HepG2 (cell line): ENCODE measurements around the gene MRPL34. TPM values are rescaled to one million over a fixed set of nuclear protein-coding genes. Genes with fewer than 3 reads are reported as not detected.

Source experiments
- BCL6 ChIP-seq: IDR thresholded peaks from 2 replicates; pipeline ENCODE4 v1.6.1; 2016; ENCODE audit warnings: missing genetic modification reagents, missing compliant biosample characterization
- CENPT ChIP-seq: sonication (generic); formaldehyde crosslinking; IDR thresholded peaks from 2 replicates; pipeline ENCODE4 v1.8.0; 2022; ENCODE audit warnings: low read depth, mild to moderate bottlenecking, moderate library complexity, missing genetic modification reagents
- DMTF1 ChIP-seq: sonication (generic); formaldehyde crosslinking; IDR thresholded peaks from 2 replicates; pipeline ENCODE4 v1.4.0; 2020; ENCODE audit warnings: mild to moderate bottlenecking, missing genetic modification reagents
- DPF2 ChIP-seq: sonication (generic); formaldehyde crosslinking; IDR thresholded peaks from 2 replicates; pipeline ENCODE4 v1.4.0; 2020; ENCODE audit warnings: mild to moderate bottlenecking, low read depth, missing genetic modification reagents, borderline replicate concordance
- IKZF1 ChIP-seq: fragments of 450-650 bp; IDR thresholded peaks from 2 replicates; pipeline ENCODE4 v1.7.1; 2016
- MAF1 ChIP-seq: sonication (generic); formaldehyde crosslinking; IDR thresholded peaks from 2 replicates; pipeline ENCODE4 v1.5.0; 2020; ENCODE audit warnings: missing genetic modification reagents, borderline replicate concordance
- MTF1 ChIP-seq: sonication (generic); formaldehyde crosslinking; IDR thresholded peaks from 2 replicates; pipeline ENCODE4 v1.5.0; 2020; ENCODE audit warnings: missing genetic modification reagents
- NFE2 ChIP-seq: sonication (generic); formaldehyde crosslinking; IDR thresholded peaks from 2 replicates; pipeline ENCODE4 v1.4.0; 2020; ENCODE audit warnings: missing genetic modification reagents
- NR2F6 ChIP-seq, 2 experiments: IDR thresholded peaks; 2 replicates each; pipeline ENCODE4 v1.6.1; 2016; ENCODE audit warnings: antibody characterized with exemption in 1 of 2, mild to moderate bottlenecking in 1 of 2
- POLR2G ChIP-seq: fragments of 200-400 bp; formaldehyde crosslinking; IDR thresholded peaks from 2 replicates; pipeline ENCODE4 v1.6.1; 2018; ENCODE audit warnings: mild to moderate bottlenecking, low read depth, low read length, moderate library complexity
- RXRA ChIP-seq: sonication (generic); formaldehyde crosslinking; IDR thresholded peaks from 2 replicates; pipeline ENCODE4 v1.5.1; 2020; ENCODE audit warnings: missing genetic modification reagents
- SPEN ChIP-seq: sonication (generic); formaldehyde crosslinking; IDR thresholded peaks from 2 replicates; pipeline ENCODE4 v1.5.1; 2020; ENCODE audit warnings: low read depth, mild to moderate bottlenecking, missing genetic modification reagents
- WIZ ChIP-seq: sonication (generic); formaldehyde crosslinking; IDR thresholded peaks from 2 replicates; pipeline ENCODE4 v1.5.1; 2020; ENCODE audit warnings: mild to moderate bottlenecking, missing genetic modification reagents
- XRCC5 ChIP-seq: fragments of 200-400 bp; formaldehyde crosslinking; optimal IDR thresholded peaks from 2 replicates; pipeline ENCODE3; 2017; ENCODE audit warnings: mild to moderate bottlenecking, low read length
- ZFP36L1 ChIP-seq: sonication (generic); formaldehyde crosslinking; IDR thresholded peaks from 2 replicates; pipeline ENCODE4 v1.8.0; 2022; ENCODE audit warnings: mild to moderate bottlenecking, missing genetic modification reagents, moderate library complexity
- ZNF530 ChIP-seq: sonication (generic); formaldehyde crosslinking; IDR thresholded peaks from 2 replicates; pipeline ENCODE4 v1.5.0; 2020; ENCODE audit warnings: low read depth, mild to moderate bottlenecking, missing genetic modification reagents
- ZNF557 ChIP-seq: sonication (generic); formaldehyde crosslinking; IDR thresholded peaks from 2 replicates; pipeline ENCODE4 v1.4.0; 2020; ENCODE audit warnings: missing genetic modification reagents
- ZNF75D ChIP-seq: sonication (generic); formaldehyde crosslinking; IDR thresholded peaks from 2 replicates; pipeline ENCODE4 v1.8.1; 2023; ENCODE audit warnings: missing genetic modification reagents, mild to moderate bottlenecking, borderline replicate concordance
- ZNF839 ChIP-seq: sonication (generic); formaldehyde crosslinking; IDR thresholded peaks from 2 replicates; pipeline ENCODE4 v1.4.0; 2020; ENCODE audit warnings: missing genetic modification reagents, mild to moderate bottlenecking, borderline replicate concordance
- polyA plus RNA-seq, 8 experiments: library from polyadenylated mRNA; depleted of rRNA in 3 of 8; stranded (reverse) in 7 of 8; unstranded in 1 of 8; fragments of >200 nt; fragmentation: Illumina TruSeq in 4 of 8; extraction: Trizol in 4 of 8; gene quantifications; 2 replicates each; pipeline versions ENCODE4 v1.2.1 to v1.2.3, GENCODE V29; 2011 to 2016; ENCODE audit warnings: low read depth in 4 of 8, missing spikeins in 1 of 8, mixed read lengths in 1 of 8; ENCODE audit not compliant: insufficient read depth in 1 of 8
- total RNA-seq, 5 experiments: library from RNA; depleted of rRNA; stranded (reverse); fragments of >200 nt; fragmentation: Illumina TruSeq; extraction: Trizol; gene quantifications; 2 replicates each; pipeline ENCODE4 v1.2.3, GENCODE V29; 2016; ENCODE audit warnings: low read depth in 1 of 5
- TF ChIP-seq, protein P1 (sequence below): IDR thresholded peaks from 2 replicates; pipeline ENCODE4 v1.6.1; 2012; ENCODE audit warnings: low read length, improper control_type of control experiment
- TF ChIP-seq, protein P2 (sequence below): sonication (generic); formaldehyde crosslinking; IDR thresholded peaks from 2 replicates; pipeline ENCODE4 v1.5.0; 2020; ENCODE audit warnings: missing genetic modification reagents
- TF ChIP-seq, protein P3 (sequence below): sonication (generic); formaldehyde crosslinking; IDR thresholded peaks from 2 replicates; pipeline ENCODE4 v1.5.0; 2020; ENCODE audit warnings: missing genetic modification reagents, mild to moderate bottlenecking, borderline replicate concordance

Gene MRPL34
- total and polyA plus RNA-seq, 2 of the 13 experiments (the other 11 are each of a cell fraction or from before 2014, with no cell fraction given) = 74.0 to 77.3 TPM

DNA sequence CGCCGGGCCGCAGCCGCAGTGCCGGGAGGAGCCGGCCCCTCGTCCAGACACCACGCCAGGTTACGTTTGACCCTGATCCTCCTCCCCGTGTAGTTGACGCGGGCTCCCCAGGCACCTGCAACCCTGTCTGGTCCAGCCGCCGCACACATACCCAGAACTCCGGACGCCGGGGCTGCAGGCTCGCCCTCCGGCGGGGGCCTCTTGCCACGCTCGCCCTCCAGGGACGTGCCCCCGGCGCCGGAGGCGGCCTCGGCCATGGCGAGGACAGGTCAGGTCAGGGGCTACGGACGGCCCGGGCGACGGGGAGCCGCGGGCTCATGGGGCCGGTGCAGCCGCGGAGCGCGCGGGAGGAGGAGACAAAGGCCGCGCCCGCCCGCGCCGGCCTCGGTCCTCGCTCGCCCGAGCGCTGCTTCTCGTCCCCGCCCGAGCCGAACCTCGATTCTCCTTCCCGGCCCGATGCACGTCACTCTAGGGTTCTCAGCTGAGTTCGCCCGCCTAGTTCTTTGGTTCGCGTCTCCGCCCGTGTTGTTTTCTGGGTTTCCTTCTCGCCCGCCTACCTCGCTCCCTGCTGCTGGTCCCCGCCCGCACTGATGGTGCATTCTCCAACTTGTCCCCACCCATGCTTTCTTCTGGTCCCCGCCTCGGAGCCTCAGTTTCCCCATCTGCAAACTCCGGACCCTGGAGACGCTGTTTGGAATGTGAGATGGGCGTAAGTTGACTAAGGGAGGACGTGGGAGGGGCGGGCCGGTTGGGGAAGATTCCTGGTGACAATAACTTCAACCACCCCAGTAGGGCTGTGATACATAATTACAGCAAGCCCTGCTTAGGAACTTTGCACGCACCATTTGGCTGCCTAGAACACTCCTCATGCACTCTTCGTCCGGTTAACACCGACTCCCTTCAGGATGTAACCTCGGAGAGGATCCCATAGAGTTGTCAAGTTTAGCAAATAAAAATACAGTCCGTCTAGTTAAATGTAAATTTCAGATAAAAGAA, 29.0 kb downstream of the MRPL34 start, which contains the start of gene ANO8 (continued):
- TF ChIP-seq ZNF75D (CRISPR knock-in tag) (no peak), DMTF1 (CRISPR knock-in tag) (no peak), MAF1 (no peak), ZNF557 (no peak), XRCC5 (peak; percentile 94), NR2F6 (IDR thresholded peaks at IDR 0.05) (no peak), NR2F6 (CRISPR knock-in tag; IDR thresholded peaks at IDR 0.05) (peak; percentile 49; the same call in 1 of the 2 replicates), SPEN (CRISPR knock-in tag) (peak; percentile 75), RXRA (CRISPR knock-in tag) (peak; percentile 46; the same call in 1 of the 2 replicates), ZNF839 (CRISPR knock-in tag) (no peak), NFE2 (CRISPR knock-in tag) (no peak), ZNF530 (CRISPR knock-in tag) (no peak), POLR2G (no peak), WIZ (CRISPR knock-in tag) (no peak), DPF2 (CRISPR knock-in tag) (no peak), IKZF1 (no peak), ZFP36L1 (no peak), CENPT (CRISPR knock-in tag) (no peak), MTF1 (CRISPR knock-in tag) (no peak), BCL6 (CRISPR knock-in tag) (peak; percentile 18; the same call in 1 of the 2 replicates)
- TF ChIP-seq, protein P1, sequence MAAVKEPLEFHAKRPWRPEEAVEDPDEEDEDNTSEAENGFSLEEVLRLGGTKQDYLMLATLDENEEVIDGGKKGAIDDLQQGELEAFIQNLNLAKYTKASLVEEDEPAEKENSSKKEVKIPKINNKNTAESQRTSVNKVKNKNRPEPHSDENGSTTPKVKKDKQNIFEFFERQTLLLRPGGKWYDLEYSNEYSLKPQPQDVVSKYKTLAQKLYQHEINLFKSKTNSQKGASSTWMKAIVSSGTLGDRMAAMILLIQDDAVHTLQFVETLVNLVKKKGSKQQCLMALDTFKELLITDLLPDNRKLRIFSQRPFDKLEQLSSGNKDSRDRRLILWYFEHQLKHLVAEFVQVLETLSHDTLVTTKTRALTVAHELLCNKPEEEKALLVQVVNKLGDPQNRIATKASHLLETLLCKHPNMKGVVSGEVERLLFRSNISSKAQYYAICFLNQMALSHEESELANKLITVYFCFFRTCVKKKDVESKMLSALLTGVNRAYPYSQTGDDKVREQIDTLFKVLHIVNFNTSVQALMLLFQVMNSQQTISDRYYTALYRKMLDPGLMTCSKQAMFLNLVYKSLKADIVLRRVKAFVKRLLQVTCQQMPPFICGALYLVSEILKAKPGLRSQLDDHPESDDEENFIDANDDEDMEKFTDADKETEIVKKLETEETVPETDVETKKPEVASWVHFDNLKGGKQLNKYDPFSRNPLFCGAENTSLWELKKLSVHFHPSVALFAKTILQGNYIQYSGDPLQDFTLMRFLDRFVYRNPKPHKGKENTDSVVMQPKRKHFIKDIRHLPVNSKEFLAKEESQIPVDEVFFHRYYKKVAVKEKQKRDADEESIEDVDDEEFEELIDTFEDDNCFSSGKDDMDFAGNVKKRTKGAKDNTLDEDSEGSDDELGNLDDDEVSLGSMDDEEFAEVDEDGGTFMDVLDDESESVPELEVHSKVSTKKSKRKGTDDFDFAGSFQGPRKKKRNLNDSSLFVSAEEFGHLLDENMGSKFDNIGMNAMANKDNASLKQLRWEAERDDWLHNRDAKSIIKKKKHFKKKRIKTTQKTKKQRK = no peak
- TF ChIP-seq, protein P2, sequence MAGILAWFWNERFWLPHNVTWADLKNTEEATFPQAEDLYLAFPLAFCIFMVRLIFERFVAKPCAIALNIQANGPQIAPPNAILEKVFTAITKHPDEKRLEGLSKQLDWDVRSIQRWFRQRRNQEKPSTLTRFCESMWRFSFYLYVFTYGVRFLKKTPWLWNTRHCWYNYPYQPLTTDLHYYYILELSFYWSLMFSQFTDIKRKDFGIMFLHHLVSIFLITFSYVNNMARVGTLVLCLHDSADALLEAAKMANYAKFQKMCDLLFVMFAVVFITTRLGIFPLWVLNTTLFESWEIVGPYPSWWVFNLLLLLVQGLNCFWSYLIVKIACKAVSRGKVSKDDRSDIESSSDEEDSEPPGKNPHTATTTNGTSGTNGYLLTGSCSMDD (CRISPR knock-in tag) = no peak
- TF ChIP-seq, protein P3, sequence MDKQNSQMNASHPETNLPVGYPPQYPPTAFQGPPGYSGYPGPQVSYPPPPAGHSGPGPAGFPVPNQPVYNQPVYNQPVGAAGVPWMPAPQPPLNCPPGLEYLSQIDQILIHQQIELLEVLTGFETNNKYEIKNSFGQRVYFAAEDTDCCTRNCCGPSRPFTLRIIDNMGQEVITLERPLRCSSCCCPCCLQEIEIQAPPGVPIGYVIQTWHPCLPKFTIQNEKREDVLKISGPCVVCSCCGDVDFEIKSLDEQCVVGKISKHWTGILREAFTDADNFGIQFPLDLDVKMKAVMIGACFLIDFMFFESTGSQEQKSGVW (CRISPR knock-in tag) = no peak
